ENCODE data around the gene TRPV6.

The TRPV6 gene

GRCh38 chr7:142915315-142915714 is 29.8 kb upstream of the TRPV6 start:
- Mint-ChIP-seq H3K27ac (no peak overlapping the region), H3K4me3 (no peak overlapping the region), H3K27me3 (peaks cover 26 to 31% of the 10 kb centered on the region in 2 donors), H3K36me3 (no peaks in the 10 kb centered on the region), H3K9me3 (no peaks in the 10 kb centered on the region), H3K4me1 (peaks cover 0 to 1% of the 10 kb centered on the region in 2 donors)
- ATAC-seq (replicated peaks) (no peak), DNase-seq (no peak)

GRCh38 chr7:142914121-142914520 is 28.6 kb upstream of the TRPV6 start:
- ATAC-seq (replicated peaks) (no peak), DNase-seq (no peak)
- no peak overlapping the region for H3K27ac Mint-ChIP-seq
- no peaks in the 10 kb centered on the region for H3K36me3 Mint-ChIP-seq
- peaks cover 26 to 31% of the 10 kb centered on the region in 2 donors for H3K27me3 Mint-ChIP-seq
- no peaks in the 10 kb centered on the region for H3K9me3 Mint-ChIP-seq
- H3K4me3 Mint-ChIP-seq: no peak overlapping the region
- H3K4me1 Mint-ChIP-seq: peaks cover 0 to 1% of the 10 kb centered on the region in 2 donors

GRCh38 chr7:142913566-142913965 is 28.0 kb upstream of the TRPV6 start:
- H3K27me3 Mint-ChIP-seq: peaks cover 26 to 34% of the 10 kb centered on the region in 2 donors
- no peak for DNase-seq
- H3K36me3 Mint-ChIP-seq: no peaks in the 10 kb centered on the region
- H3K9me3 Mint-ChIP-seq: no peaks in the 10 kb centered on the region
- peaks cover 0 to 1% of the 10 kb centered on the region in 2 donors for H3K4me1 Mint-ChIP-seq
- H3K27ac Mint-ChIP-seq: no peak overlapping the region
- H3K4me3 Mint-ChIP-seq: no peak overlapping the region
- no peak for ATAC-seq (replicated peaks)

GRCh38 chr7:142913051-142913450 is 27.5 kb upstream of the TRPV6 start:
- DNase-seq (no peak), ATAC-seq (replicated peaks) (no peak)
- no peak overlapping the region for H3K27ac Mint-ChIP-seq
- no peaks in the 10 kb centered on the region for H3K36me3 Mint-ChIP-seq
- peaks cover 0 to 1% of the 10 kb centered on the region in 2 donors for H3K4me1 Mint-ChIP-seq
- H3K27me3 Mint-ChIP-seq: peaks cover 22 to 36% of the 10 kb centered on the region in 2 donors
- no peaks in the 10 kb centered on the region for H3K9me3 Mint-ChIP-seq
- no peak overlapping the region for H3K4me3 Mint-ChIP-seq

GRCh38 chr7:142910481-142910880 is 24.9 kb upstream of the TRPV6 start:
- Mint-ChIP-seq H3K9me3 (no peaks in the 10 kb centered on the region), H3K27me3 (peaks cover 21 to 30% of the 10 kb centered on the region in 2 donors), H3K4me1 (peaks cover 0 to 1% of the 10 kb centered on the region in 2 donors), H3K27ac (no peak overlapping the region), H3K36me3 (no peaks in the 10 kb centered on the region), H3K4me3 (no peak overlapping the region)
- ATAC-seq (replicated peaks): no peak
- no peak for DNase-seq

- ATAC-seq (replicated peaks) (no peak), DNase-seq (no peak)
- Mint-ChIP-seq H3K4me3 (no peak overlapping the region), H3K36me3 (no peaks in the 10 kb centered on the region), H3K4me1 (peaks cover 0 to 1% of the 10 kb centered on the region in 2 donors), H3K9me3 (no peaks in the 10 kb centered on the region), H3K27me3 (peaks cover 21 to 30% of the 10 kb centered on the region in 2 donors), H3K27ac (no peak overlapping the region)
These were observed 24.5 kb upstream of the TRPV6 start for GRCh38 chr7:142910031-142910433.

GRCh38 chr7:142908921-142909890 is 23.7 kb upstream of the TRPV6 start:
- Mint-ChIP-seq H3K27me3 (peaks cover 19 to 21% of the 10 kb centered on the region in 2 donors), H3K27ac (no peak overlapping the region)
- no peak for DNase-seq

GRCh38 chr7:142908290-142908689 is 22.7 kb upstream of the TRPV6 start:
- Mint-ChIP-seq H3K9me3 (no peaks in the 10 kb centered on the region), H3K27me3 (peaks cover 12 to 13% of the 10 kb centered on the region in 2 donors), H3K4me3 (no peak overlapping the region), H3K36me3 (no peaks in the 10 kb centered on the region), H3K27ac (no peak overlapping the region), H3K4me1 (no peaks in the 10 kb centered on the region)
- no peak for DNase-seq
- ATAC-seq (replicated peaks): no peak

More at GRCh38 chr7:142908921-142909890, 23.7 kb upstream of the TRPV6 start:
- Mint-ChIP-seq H3K4me3 (no peak overlapping the region), H3K4me1 (peaks cover 0 to 1% of the 10 kb centered on the region in 2 donors), H3K9me3 (no peaks in the 10 kb centered on the region), H3K36me3 (no peaks in the 10 kb centered on the region)
- peak; percentile 80 to 81 for ATAC-seq (replicated peaks)

- no peak overlapping the region for H3K27ac Mint-ChIP-seq
- peaks cover 2 to 4% of the 10 kb centered on the region in 2 donors for H3K9me3 Mint-ChIP-seq
- H3K4me3 Mint-ChIP-seq: no peak overlapping the region
- peaks cover 7 to 12% of the 10 kb centered on the region in 2 donors for H3K27me3 Mint-ChIP-seq
- DNase-seq: no peak
- H3K36me3 Mint-ChIP-seq: peaks cover 0 to 4% of the 10 kb centered on the region in 2 donors
- no peaks in the 10 kb centered on the region for H3K4me1 Mint-ChIP-seq
- ATAC-seq (replicated peaks): no peak
These were observed 21.1 kb upstream of the TRPV6 start for GRCh38 chr7:142906643-142907042.

- ATAC-seq (replicated peaks) (no peak), DNase-seq (no peak)
- H3K36me3 Mint-ChIP-seq: peaks cover 0 to 4% of the 10 kb centered on the region in 2 donors
- peaks cover 2 to 4% of the 10 kb centered on the region in 2 donors for H3K9me3 Mint-ChIP-seq
- H3K27me3 Mint-ChIP-seq: peaks cover 3 to 5% of the 10 kb centered on the region in 2 donors
- no peak overlapping the region for H3K27ac Mint-ChIP-seq
- H3K4me3 Mint-ChIP-seq: no peak overlapping the region
- no peaks in the 10 kb centered on the region for H3K4me1 Mint-ChIP-seq
These were observed 20.2 kb upstream of the TRPV6 start for GRCh38 chr7:142905759-142906158.

- H3K9me3 Mint-ChIP-seq: peaks cover 2 to 4% of the 10 kb centered on the region in 2 donors
- no peak overlapping the region for H3K4me3 Mint-ChIP-seq
- H3K27ac Mint-ChIP-seq: no peak overlapping the region
- peaks cover 0 to 4% of the 10 kb centered on the region in 2 donors for H3K36me3 Mint-ChIP-seq
- DNase-seq (no peak), ATAC-seq (replicated peaks) (no peak)
- H3K27me3 Mint-ChIP-seq: peaks cover 5 to 8% of the 10 kb centered on the region in 2 donors
- no peaks in the 10 kb centered on the region for H3K4me1 Mint-ChIP-seq
These were observed 18.6 kb upstream of the TRPV6 start for GRCh38 chr7:142904128-142904527.

- Mint-ChIP-seq H3K36me3 (peaks cover 0 to 4% of the 10 kb centered on the region in 2 donors), H3K27ac (no peak overlapping the region), H3K9me3 (peaks cover 2 to 4% of the 10 kb centered on the region in 2 donors), H3K27me3 (peaks cover 0 to 24% of the 10 kb centered on the region in 2 donors), H3K4me1 (no peaks in the 10 kb centered on the region), H3K4me3 (no peak overlapping the region)
- ATAC-seq (replicated peaks): no peak
- no peak for DNase-seq
These were observed 16.1 kb upstream of the TRPV6 start for GRCh38 chr7:142901426-142902259.

- Mint-ChIP-seq H3K27me3 (peaks cover 0 to 26% of the 10 kb centered on the region in 2 donors), H3K9me3 (peaks cover 2 to 4% of the 10 kb centered on the region in 2 donors), H3K4me1 (no peaks in the 10 kb centered on the region), H3K4me3 (no peak overlapping the region), H3K36me3 (peaks cover 0 to 4% of the 10 kb centered on the region in 2 donors), H3K27ac (no peak overlapping the region)
- DNase-seq (no peak), ATAC-seq (replicated peaks) (no peak)
These were observed 14.1 kb upstream of the TRPV6 start for GRCh38 chr7:142899661-142900060.
